Smooth muscle cell of bladder (primary cell): Measurements from ENCODE around the gene GREB1L. TPM values are rescaled to one million over a fixed set of nuclear protein-coding genes. Genes with fewer than 3 reads are reported as not detected.

Source experiments
- total RNA-seq: library from RNA; depleted of rRNA; stranded (reverse); fragments of >200 nt; gene quantifications from 2 replicates; pipeline ENCODE4 v1.2.3, GENCODE V29; 2014

Gene GREB1L
- 0.09 TPM in 1 of 2 replicates, not detected in the other for total RNA-seq

DNA sequence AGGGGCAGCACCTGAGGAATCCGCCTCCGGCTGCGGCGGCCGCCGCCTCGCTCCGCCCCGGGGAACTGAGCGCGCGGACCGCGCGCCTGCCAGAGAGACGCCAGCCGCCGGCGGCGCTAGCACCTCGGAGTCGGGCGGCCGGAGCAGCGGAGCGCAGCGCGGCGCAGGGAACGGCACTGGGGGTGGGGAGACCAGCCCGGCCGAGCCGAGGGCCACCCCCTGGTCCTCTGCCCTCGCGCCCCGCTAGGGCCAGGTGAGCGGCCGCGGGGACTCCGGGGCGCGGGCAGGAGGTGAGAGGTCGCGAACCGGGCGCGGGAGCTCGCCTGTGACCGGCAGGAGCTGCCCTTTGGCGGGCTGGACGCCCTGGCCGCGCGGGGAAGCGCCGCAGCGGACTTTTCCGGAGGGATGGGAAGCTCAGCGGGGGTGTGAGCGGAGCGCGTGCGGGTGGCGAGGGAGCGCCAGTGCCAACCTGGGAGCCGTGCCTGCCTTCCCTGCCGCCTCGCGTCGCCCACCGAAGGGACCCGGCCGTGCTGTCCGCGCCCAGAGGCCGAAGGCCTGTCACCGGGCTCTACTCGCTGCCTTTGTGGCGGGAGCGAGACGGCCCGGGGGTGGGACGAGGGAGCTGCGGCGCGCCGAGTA lies at the start of gene GREB1L:
GREB1L (plus strand) TSS at position 92 of the 639 bp plus-strand sequence. CDS start 141,287 bp downstream, outside the sequence.

Other genes starting within 250 kb of the GREB1L start
- 26.3 and 28.3 TPM in 2 replicates for gene ROCK1, start 130.4 kb upstream of the GREB1L start, total RNA-seq